DOHH2 (cell line): ENCODE results near the gene STEAP4.

Experiments
- EZH2phosphoT487 ChIP-seq: fragments of 200-600 bp; sonication (generic); IDR thresholded peaks from 2 replicates; pipeline ENCODE4 v1.6.1; 2017; ENCODE audit warnings: borderline replicate concordance, mild to moderate bottlenecking, antibody characterized with exemption, low read length, moderate library complexity, mixed read lengths
- TF ChIP-seq, protein P1 (sequence below): fragments of 200-600 bp; sonication (generic); IDR thresholded peaks from one replicate; pipeline ENCODE4 v1.5.1; 2014; ENCODE audit warnings: antibody characterized with exemption, mild to moderate bottlenecking, low read depth, low read length; ENCODE audit not compliant: poor library complexity, severe bottlenecking

- TF ChIP-seq, protein P1, sequence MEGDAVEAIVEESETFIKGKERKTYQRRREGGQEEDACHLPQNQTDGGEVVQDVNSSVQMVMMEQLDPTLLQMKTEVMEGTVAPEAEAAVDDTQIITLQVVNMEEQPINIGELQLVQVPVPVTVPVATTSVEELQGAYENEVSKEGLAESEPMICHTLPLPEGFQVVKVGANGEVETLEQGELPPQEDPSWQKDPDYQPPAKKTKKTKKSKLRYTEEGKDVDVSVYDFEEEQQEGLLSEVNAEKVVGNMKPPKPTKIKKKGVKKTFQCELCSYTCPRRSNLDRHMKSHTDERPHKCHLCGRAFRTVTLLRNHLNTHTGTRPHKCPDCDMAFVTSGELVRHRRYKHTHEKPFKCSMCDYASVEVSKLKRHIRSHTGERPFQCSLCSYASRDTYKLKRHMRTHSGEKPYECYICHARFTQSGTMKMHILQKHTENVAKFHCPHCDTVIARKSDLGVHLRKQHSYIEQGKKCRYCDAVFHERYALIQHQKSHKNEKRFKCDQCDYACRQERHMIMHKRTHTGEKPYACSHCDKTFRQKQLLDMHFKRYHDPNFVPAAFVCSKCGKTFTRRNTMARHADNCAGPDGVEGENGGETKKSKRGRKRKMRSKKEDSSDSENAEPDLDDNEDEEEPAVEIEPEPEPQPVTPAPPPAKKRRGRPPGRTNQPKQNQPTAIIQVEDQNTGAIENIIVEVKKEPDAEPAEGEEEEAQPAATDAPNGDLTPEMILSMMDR, result no peak
- no peak for TF ChIP-seq EZH2phosphoT487
Measured at GRCh38 chr7:88229302-88229995, 77.2 kb downstream of the STEAP4 start.
